H1 (cell line): ENCODE measurements around the gene CLIC3. TPM values are rescaled to one million over a fixed set of nuclear protein-coding genes. Genes with fewer than 3 reads are reported as not detected.

Experiments
- ASH2L ChIP-seq: fragments of 200-600, 300-600 bp; sonication (generic); IDR thresholded peaks from one replicate; pipeline ENCODE4 v1.7.1; 2017; ENCODE audit warnings: low read length
- EZH2 ChIP-seq: fragments of 200-600 bp; sonication (generic); IDR thresholded peaks from 2 replicates; pipeline ENCODE4 v1.7.1; 2012; ENCODE audit warnings: low read depth, mild to moderate bottlenecking, moderate library complexity, low read length, inconsistent platforms; ENCODE audit not compliant: severe bottlenecking
- KDM5A ChIP-seq: fragments of 200-600 bp; IDR thresholded peaks from 2 replicates; pipeline ENCODE4 v1.7.1; 2012; ENCODE audit warnings: mild to moderate bottlenecking, low read length, inconsistent platforms, mixed read lengths
- MAFK ChIP-seq: IDR thresholded peaks from 2 replicates; pipeline ENCODE4 v1.6.1; 2012; ENCODE audit warnings: low read depth, mild to moderate bottlenecking, improper control_type of control experiment, low read length
- POLR2A ChIP-seq, 2 experiments: IDR thresholded peaks; 1 replicate in 1 of 2; 2 replicates in 1 of 2; pipeline ENCODE4 v1.6.1; 2011; ENCODE audit warnings: low read depth in 2 of 2, low read length in 2 of 2, mild to moderate bottlenecking in 2 of 2; ENCODE audit errors: control extremely low read depth in 1 of 2
- SAP30 ChIP-seq: fragments of 300-600 bp; sonication (generic); IDR thresholded peaks from 2 replicates; pipeline ENCODE4 v1.7.1; 2012; ENCODE audit warnings: low read length, moderate library complexity, mild to moderate bottlenecking, inconsistent platforms; ENCODE audit not compliant: insufficient read depth, insufficient replicate concordance
- SP1 ChIP-seq: IDR thresholded peaks from 2 replicates; pipeline ENCODE4 v1.6.1; 2011; ENCODE audit warnings: low read depth, low read length
- TAF7 ChIP-seq: optimal IDR thresholded peaks from 2 replicates; pipeline ENCODE3; 2011; ENCODE audit warnings: low read depth, mild to moderate bottlenecking, inconsistent platforms, low read length, moderate library complexity, borderline replicate concordance
- polyA plus RNA-seq, 7 experiments: library from polyadenylated mRNA; depleted of rRNA in 3 of 7; stranded (reverse) in 5 of 7; unstranded in 2 of 7; fragments of >200 nt in 5 of 7; fragments of 200-250 nt in 2 of 7; gene quantifications; 1 replicate in 5 of 7; 2 replicates in 1 of 7; 4 replicates in 1 of 7; pipeline versions ENCODE4 v1.2.1 to v1.2.3, GENCODE V29; 2011 to 2013; ENCODE audit warnings: missing spikeins in 2 of 7, mixed read lengths in 2 of 7
- total RNA-seq: library from RNA; stranded (reverse); fragmentation: NEBNext Ultra II Directional; extraction: Animal tissue kit (Norgen Biotek cat#: 25700); gene quantifications from 2 replicates; pipeline ENCODE4 v1.2.1, GENCODE V29; 2021
- TF ChIP-seq, protein P1 (sequence below): fragments of 300-600 bp; sonication (generic); IDR thresholded peaks from 2 replicates; pipeline ENCODE4 v1.7.1; 2012; ENCODE audit warnings: low read length, moderate library complexity, mild to moderate bottlenecking, inconsistent platforms; ENCODE audit not compliant: insufficient replicate concordance
- TF ChIP-seq, protein P2 (sequence below): IDR thresholded peaks from 2 replicates; pipeline ENCODE4 v1.6.1; 2012; ENCODE audit warnings: inconsistent platforms

The CLIC3 gene
- total and polyA plus RNA-seq, 2 of the 8 experiments (the other 6 are each of a cell fraction or from before 2014, with no cell fraction given), result 0.12 TPM; not detected in 1

DNA sequence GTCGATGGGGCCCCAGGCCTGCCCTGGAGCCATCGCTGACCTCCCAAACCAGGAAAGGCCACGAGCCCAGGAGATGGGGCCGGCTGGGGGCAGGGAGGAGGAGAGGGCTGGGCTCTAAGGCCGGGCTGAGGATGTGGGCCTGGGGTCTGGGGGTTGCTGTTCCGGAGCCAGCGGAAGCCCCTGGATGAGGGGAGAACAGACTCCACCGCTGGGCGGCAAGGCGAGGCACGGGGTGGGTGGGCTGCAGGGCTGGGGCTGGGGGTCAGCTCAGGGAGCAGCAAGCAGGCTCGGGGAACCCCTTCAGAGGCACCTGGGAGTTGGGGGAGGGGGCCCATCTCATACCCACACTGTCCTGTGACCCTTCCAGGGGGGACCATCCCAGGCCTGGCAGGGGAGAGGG is 32.6 kb downstream of the CLIC3 start (continued):
- TF ChIP-seq, protein P1, sequence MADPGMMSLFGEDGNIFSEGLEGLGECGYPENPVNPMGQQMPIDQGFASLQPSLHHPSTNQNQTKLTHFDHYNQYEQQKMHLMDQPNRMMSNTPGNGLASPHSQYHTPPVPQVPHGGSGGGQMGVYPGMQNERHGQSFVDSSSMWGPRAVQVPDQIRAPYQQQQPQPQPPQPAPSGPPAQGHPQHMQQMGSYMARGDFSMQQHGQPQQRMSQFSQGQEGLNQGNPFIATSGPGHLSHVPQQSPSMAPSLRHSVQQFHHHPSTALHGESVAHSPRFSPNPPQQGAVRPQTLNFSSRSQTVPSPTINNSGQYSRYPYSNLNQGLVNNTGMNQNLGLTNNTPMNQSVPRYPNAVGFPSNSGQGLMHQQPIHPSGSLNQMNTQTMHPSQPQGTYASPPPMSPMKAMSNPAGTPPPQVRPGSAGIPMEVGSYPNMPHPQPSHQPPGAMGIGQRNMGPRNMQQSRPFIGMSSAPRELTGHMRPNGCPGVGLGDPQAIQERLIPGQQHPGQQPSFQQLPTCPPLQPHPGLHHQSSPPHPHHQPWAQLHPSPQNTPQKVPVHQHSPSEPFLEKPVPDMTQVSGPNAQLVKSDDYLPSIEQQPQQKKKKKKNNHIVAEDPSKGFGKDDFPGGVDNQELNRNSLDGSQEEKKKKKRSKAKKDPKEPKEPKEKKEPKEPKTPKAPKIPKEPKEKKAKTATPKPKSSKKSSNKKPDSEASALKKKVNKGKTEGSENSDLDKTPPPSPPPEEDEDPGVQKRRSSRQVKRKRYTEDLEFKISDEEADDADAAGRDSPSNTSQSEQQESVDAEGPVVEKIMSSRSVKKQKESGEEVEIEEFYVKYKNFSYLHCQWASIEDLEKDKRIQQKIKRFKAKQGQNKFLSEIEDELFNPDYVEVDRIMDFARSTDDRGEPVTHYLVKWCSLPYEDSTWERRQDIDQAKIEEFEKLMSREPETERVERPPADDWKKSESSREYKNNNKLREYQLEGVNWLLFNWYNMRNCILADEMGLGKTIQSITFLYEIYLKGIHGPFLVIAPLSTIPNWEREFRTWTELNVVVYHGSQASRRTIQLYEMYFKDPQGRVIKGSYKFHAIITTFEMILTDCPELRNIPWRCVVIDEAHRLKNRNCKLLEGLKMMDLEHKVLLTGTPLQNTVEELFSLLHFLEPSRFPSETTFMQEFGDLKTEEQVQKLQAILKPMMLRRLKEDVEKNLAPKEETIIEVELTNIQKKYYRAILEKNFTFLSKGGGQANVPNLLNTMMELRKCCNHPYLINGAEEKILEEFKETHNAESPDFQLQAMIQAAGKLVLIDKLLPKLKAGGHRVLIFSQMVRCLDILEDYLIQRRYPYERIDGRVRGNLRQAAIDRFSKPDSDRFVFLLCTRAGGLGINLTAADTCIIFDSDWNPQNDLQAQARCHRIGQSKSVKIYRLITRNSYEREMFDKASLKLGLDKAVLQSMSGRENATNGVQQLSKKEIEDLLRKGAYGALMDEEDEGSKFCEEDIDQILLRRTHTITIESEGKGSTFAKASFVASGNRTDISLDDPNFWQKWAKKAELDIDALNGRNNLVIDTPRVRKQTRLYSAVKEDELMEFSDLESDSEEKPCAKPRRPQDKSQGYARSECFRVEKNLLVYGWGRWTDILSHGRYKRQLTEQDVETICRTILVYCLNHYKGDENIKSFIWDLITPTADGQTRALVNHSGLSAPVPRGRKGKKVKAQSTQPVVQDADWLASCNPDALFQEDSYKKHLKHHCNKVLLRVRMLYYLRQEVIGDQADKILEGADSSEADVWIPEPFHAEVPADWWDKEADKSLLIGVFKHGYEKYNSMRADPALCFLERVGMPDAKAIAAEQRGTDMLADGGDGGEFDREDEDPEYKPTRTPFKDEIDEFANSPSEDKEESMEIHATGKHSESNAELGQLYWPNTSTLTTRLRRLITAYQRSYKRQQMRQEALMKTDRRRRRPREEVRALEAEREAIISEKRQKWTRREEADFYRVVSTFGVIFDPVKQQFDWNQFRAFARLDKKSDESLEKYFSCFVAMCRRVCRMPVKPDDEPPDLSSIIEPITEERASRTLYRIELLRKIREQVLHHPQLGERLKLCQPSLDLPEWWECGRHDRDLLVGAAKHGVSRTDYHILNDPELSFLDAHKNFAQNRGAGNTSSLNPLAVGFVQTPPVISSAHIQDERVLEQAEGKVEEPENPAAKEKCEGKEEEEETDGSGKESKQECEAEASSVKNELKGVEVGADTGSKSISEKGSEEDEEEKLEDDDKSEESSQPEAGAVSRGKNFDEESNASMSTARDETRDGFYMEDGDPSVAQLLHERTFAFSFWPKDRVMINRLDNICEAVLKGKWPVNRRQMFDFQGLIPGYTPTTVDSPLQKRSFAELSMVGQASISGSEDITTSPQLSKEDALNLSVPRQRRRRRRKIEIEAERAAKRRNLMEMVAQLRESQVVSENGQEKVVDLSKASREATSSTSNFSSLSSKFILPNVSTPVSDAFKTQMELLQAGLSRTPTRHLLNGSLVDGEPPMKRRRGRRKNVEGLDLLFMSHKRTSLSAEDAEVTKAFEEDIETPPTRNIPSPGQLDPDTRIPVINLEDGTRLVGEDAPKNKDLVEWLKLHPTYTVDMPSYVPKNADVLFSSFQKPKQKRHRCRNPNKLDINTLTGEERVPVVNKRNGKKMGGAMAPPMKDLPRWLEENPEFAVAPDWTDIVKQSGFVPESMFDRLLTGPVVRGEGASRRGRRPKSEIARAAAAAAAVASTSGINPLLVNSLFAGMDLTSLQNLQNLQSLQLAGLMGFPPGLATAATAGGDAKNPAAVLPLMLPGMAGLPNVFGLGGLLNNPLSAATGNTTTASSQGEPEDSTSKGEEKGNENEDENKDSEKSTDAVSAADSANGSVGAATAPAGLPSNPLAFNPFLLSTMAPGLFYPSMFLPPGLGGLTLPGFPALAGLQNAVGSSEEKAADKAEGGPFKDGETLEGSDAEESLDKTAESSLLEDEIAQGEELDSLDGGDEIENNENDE, result no peak
- TF ChIP-seq SP1, result no peak
- no peak for TF ChIP-seq TAF7
- no peak for TF ChIP-seq SAP30
- no peak for TF ChIP-seq MAFK
- TF ChIP-seq ASH2L, result no peak
- no peak for TF ChIP-seq EZH2
- no peak for TF ChIP-seq KDM5A
- no peak for TF ChIP-seq POLR2A (IDR thresholded peaks at IDR 0.05; ENCODE audit: control extremely low read depth in 1 of 2, low read depth in 2 of 2, low read length in 2 of 2)
- TF ChIP-seq, protein P2, sequence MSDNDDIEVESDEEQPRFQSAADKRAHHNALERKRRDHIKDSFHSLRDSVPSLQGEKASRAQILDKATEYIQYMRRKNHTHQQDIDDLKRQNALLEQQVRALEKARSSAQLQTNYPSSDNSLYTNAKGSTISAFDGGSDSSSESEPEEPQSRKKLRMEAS, result no peak
